Measurements from ENCODE around the gene SLC35A4.

Gene SLC35A4

GRCh38 chr5:140557965-140558364 is 6.7 kb upstream of the SLC35A4 start:
- Histone ChIP-seq H4K20me1 (ENCODE audit: insufficient read depth, low read length) (no peaks in the 10 kb centered on the region), H3F3A (ENCODE audit: insufficient read depth, low read length) (no peaks in the 10 kb centered on the region), H3K9me2 (ENCODE audit: low read depth, low read length) (no peaks in the 10 kb centered on the region), H3K27ac (ENCODE audit: low read depth, low read length, poor library complexity, severe bottlenecking) (peak overlapping the region; percentile 75), H2AFZ (ENCODE audit: low read length) (no peak overlapping the region), H3K4me3 (ENCODE audit: low read depth, low read length, poor library complexity, severe bottlenecking) (peak overlapping the region; percentile 87), H3K27me3 (ENCODE audit: insufficient read depth, low read length) (no peaks in the 10 kb centered on the region), H3K36me3 (ENCODE audit: insufficient read depth, low read length) (peaks cover 14% of the 10 kb centered on the region), H3K4me2 (ENCODE audit: low read length) (peak overlapping the region; percentile 72), H3K9me3 (ENCODE audit: low read length) (no peaks in the 10 kb centered on the region), H3K4me1 (ENCODE audit: insufficient read depth, low read length, severe bottlenecking) (peaks cover 34% of the 10 kb centered on the region), H3K79me2 (ENCODE audit: insufficient read depth, low read length) (peaks cover 17% of the 10 kb centered on the region), H3K9ac (ENCODE audit: low read length) (peak overlapping the region; percentile 90; the same call in 1 of the 2 replicates)
- TF ChIP-seq EZH2 (IDR thresholded peaks at IDR 0.05; ENCODE audit: borderline replicate concordance, low read length) (no peak), CTCF (IDR thresholded peaks at IDR 0.05; ENCODE audit: low read length) (no peak)

- Histone ChIP-seq H3F3A (ENCODE audit: insufficient read depth, low read length) (no peaks in the 10 kb centered on the region), H3K36me3 (ENCODE audit: insufficient read depth, low read length) (peaks cover 8% of the 10 kb centered on the region; the same call in 1 of the 2 replicates), H3K27ac (ENCODE audit: low read depth, low read length, poor library complexity, severe bottlenecking) (no peak overlapping the region), H3K79me2 (ENCODE audit: insufficient read depth, low read length) (peaks cover 17% of the 10 kb centered on the region), H3K9me3 (ENCODE audit: low read length) (no peaks in the 10 kb centered on the region), H3K4me3 (ENCODE audit: low read depth, low read length, poor library complexity, severe bottlenecking) (no peak overlapping the region), H4K20me1 (ENCODE audit: insufficient read depth, low read length) (no peaks in the 10 kb centered on the region), H3K27me3 (ENCODE audit: insufficient read depth, low read length) (no peaks in the 10 kb centered on the region), H3K4me2 (ENCODE audit: low read length) (no peak overlapping the region), H3K9ac (ENCODE audit: low read length) (no peak overlapping the region), H3K9me2 (ENCODE audit: low read depth, low read length) (no peaks in the 10 kb centered on the region), H3K4me1 (ENCODE audit: insufficient read depth, low read length, severe bottlenecking) (peaks cover 37% of the 10 kb centered on the region), H2AFZ (ENCODE audit: low read length) (no peak overlapping the region)
- TF ChIP-seq CTCF (IDR thresholded peaks at IDR 0.05; ENCODE audit: low read length) (no peak), EZH2 (IDR thresholded peaks at IDR 0.05; ENCODE audit: borderline replicate concordance, low read length) (no peak)
Observed at GRCh38 chr5:140558542-140558941, 6.1 kb upstream of the SLC35A4 start.

GRCh38 chr5:140560227-140560626 is 4.4 kb upstream of the SLC35A4 start:
- H3K9me2 ChIP-seq (ENCODE audit: low read depth, low read length), result no peaks in the 10 kb centered on the region
- no peak overlapping the region for H3K27ac ChIP-seq (ENCODE audit: low read depth, low read length, poor library complexity, severe bottlenecking)
- no peak for TF ChIP-seq CTCF (IDR thresholded peaks at IDR 0.05; ENCODE audit: low read length)
- TF ChIP-seq EZH2 (IDR thresholded peaks at IDR 0.05; ENCODE audit: borderline replicate concordance, low read length), result no peak
- H3K4me1 ChIP-seq (ENCODE audit: insufficient read depth, low read length, severe bottlenecking), result peaks cover 31% of the 10 kb centered on the region
- H3K79me2 ChIP-seq (ENCODE audit: insufficient read depth, low read length), result peaks cover 16% of the 10 kb centered on the region
- H3F3A ChIP-seq (ENCODE audit: insufficient read depth, low read length), result no peaks in the 10 kb centered on the region
- H3K27me3 ChIP-seq (ENCODE audit: insufficient read depth, low read length), result no peaks in the 10 kb centered on the region
- no peak overlapping the region for H3K4me3 ChIP-seq (ENCODE audit: low read depth, low read length, poor library complexity, severe bottlenecking)
- H3K4me2 ChIP-seq (ENCODE audit: low read length), result no peak overlapping the region
- no peak overlapping the region for H3K9ac ChIP-seq (ENCODE audit: low read length)
- no peaks in the 10 kb centered on the region; the same call in 1 of the 2 replicates for H3K36me3 ChIP-seq (ENCODE audit: insufficient read depth, low read length)
- no peaks in the 10 kb centered on the region for H4K20me1 ChIP-seq (ENCODE audit: insufficient read depth, low read length)
- no peak overlapping the region for H2AFZ ChIP-seq (ENCODE audit: low read length)
- H3K9me3 ChIP-seq (ENCODE audit: low read length), result no peaks in the 10 kb centered on the region
